HEK293T (cell line): Measurements from ENCODE around the gene OPN1MW.
"Not testable (repeated sequence)": the region's sequence is repeated elsewhere in the genome, so short reads cannot be mapped to it uniquely, and the experiment has no call there.

Experiments
- CTCF ChIA-PET: fragments of 350-600 bp; formaldehyde crosslinking; extraction: SDS; loops from one replicate; lab custom pipeline; 2021; ENCODE audit warnings: antibody characterized with exemption, inconsistent platforms; lab: Yijun Ruan, JAX
- POLR2A ChIA-PET: fragments of 350-600 bp; formaldehyde crosslinking; extraction: SDS; loops from one replicate; lab custom pipeline; 2020; ENCODE audit warnings: antibody characterized with exemption, inconsistent platforms; lab: Yijun Ruan, JAX
- DNase-seq: peaks from one replicate; pipeline ENCODE4 v3.0.0; 2012; ENCODE audit warnings: mixed read lengths; ENCODE audit errors: extremely low spot score
- ARNT ChIP-seq: fragments of 450-650 bp; IDR thresholded peaks from 2 replicates; pipeline ENCODE4 v1.6.1; 2017; ENCODE audit warnings: mild to moderate bottlenecking
- CTBP1 ChIP-seq: fragments of 450-650 bp; IDR thresholded peaks from 2 replicates; pipeline ENCODE4 v1.6.1; 2016; ENCODE audit warnings: borderline replicate concordance
- ELF4 ChIP-seq: fragments of 450-650 bp; IDR thresholded peaks from 2 replicates; pipeline ENCODE4 v1.6.1; 2017; ENCODE audit warnings: antibody characterized with exemption
- FOXA1 ChIP-seq: fragments of 450-650 bp; IDR thresholded peaks from 2 replicates; pipeline ENCODE4 v1.6.1; 2016; ENCODE audit warnings: mild to moderate bottlenecking
- FOXK2 ChIP-seq: fragments of 450-650 bp; IDR thresholded peaks from 2 replicates; pipeline ENCODE4 v1.6.1; 2016; ENCODE audit warnings: mild to moderate bottlenecking
- FOXM1 ChIP-seq: fragments of 450-650 bp; IDR thresholded peaks from 2 replicates; pipeline ENCODE4 v1.6.1; 2017; ENCODE audit warnings: mild to moderate bottlenecking, borderline replicate concordance
- HDGF ChIP-seq: fragments of 450-650 bp; IDR thresholded peaks from 2 replicates; pipeline ENCODE4 v1.6.1; 2017; ENCODE audit warnings: antibody characterized with exemption, borderline replicate concordance
- L3MBTL2 ChIP-seq: fragments of 450-650 bp; conservative IDR thresholded peaks from 2 replicates; pipeline ENCODE4 v1.6.1; 2016; ENCODE audit warnings: mild to moderate bottlenecking
- LEF1 ChIP-seq: fragments of 450-650 bp; IDR thresholded peaks from 2 replicates; pipeline ENCODE4 v1.6.1; 2017; ENCODE audit warnings: mild to moderate bottlenecking, borderline replicate concordance
- NFRKB ChIP-seq: fragments of 450-650 bp; IDR thresholded peaks from 2 replicates; pipeline ENCODE4 v1.6.1; 2016; ENCODE audit warnings: mild to moderate bottlenecking, moderate library complexity
- PKNOX1 ChIP-seq: fragments of 450-650 bp; IDR thresholded peaks from 2 replicates; pipeline ENCODE4 v1.6.1; 2016
- SP1 ChIP-seq: fragments of 450-650 bp; IDR thresholded peaks from 2 replicates; pipeline ENCODE4 v1.6.1; 2017
- TARDBP ChIP-seq: fragments of 450-650 bp; IDR thresholded peaks from 2 replicates; pipeline ENCODE4 v1.6.1; 2016
- ZNF384 ChIP-seq: fragments of 450-650 bp; IDR thresholded peaks from 2 replicates; pipeline ENCODE4 v1.6.1; 2016

The OPN1MW gene

GRCh38 chrX:154142950-154143745, 39.2 kb upstream of the OPN1MW start:
- ChIA-PET CTCF (no interaction called here), POLR2A (no interaction called here)
- DNase-seq = no peak
- no peak for TF ChIP-seq FOXA1
- no peak for TF ChIP-seq ZNF384
- TF ChIP-seq L3MBTL2 = no peak
- TF ChIP-seq FOXK2 = no peak
- no peak for TF ChIP-seq NFRKB
- no peak for TF ChIP-seq ELF4
- TF ChIP-seq FOXM1 = no peak
- TF ChIP-seq SP1 = no peak
- no peak for TF ChIP-seq HDGF
- no peak for TF ChIP-seq LEF1
- no peak for TF ChIP-seq ARNT
- no peak for TF ChIP-seq TARDBP
- no peak for TF ChIP-seq CTBP1
- TF ChIP-seq PKNOX1 = no peak

GRCh38 chrX:154144010-154144409, 38.4 kb upstream of the OPN1MW start, which contains the start of gene OPN1LW:
Gene OPN1LW (plus strand): TSS chrX:154144243. CDS start chrX:154144284, 41 bp downstream.
- DNase-seq, POLR2A ChIA-PET, CTCF ChIA-PET: not testable (repeated sequence)

GRCh38 chrX:154151030-154151429, 31.4 kb upstream of the OPN1MW start:
- POLR2A ChIA-PET, DNase-seq, CTCF ChIA-PET: not testable (repeated sequence)

- DNase-seq, CTCF ChIA-PET, POLR2A ChIA-PET: not testable (repeated sequence)
Measured at GRCh38 chrX:154156221-154156620, 26.2 kb upstream of the OPN1MW start.

GRCh38 chrX:154157207-154157606, 25.2 kb upstream of the OPN1MW start:
- POLR2A ChIA-PET, DNase-seq, CTCF ChIA-PET: not testable (repeated sequence)

GRCh38 chrX:154159345-154159744, 23.1 kb upstream of the OPN1MW start:
- DNase-seq, CTCF ChIA-PET, POLR2A ChIA-PET: not testable (repeated sequence)

GRCh38 chrX:154164902-154165301, 17.5 kb upstream of the OPN1MW start:
- POLR2A ChIA-PET, CTCF ChIA-PET: not testable (repeated sequence)

GRCh38 chrX:154168384-154168783, 14.0 kb upstream of the OPN1MW start:
- POLR2A ChIA-PET, DNase-seq, CTCF ChIA-PET: not testable (repeated sequence)

More at GRCh38 chrX:154164902-154165301, 17.5 kb upstream of the OPN1MW start:
- DNase-seq = not testable (repeated sequence)

- CTCF ChIA-PET, DNase-seq, POLR2A ChIA-PET: not testable (repeated sequence)
Measured at GRCh38 chrX:154172535-154172943, 9.9 kb upstream of the OPN1MW start.

GRCh38 chrX:154174356-154174755, 8.0 kb upstream of the OPN1MW start:
- DNase-seq, POLR2A ChIA-PET, CTCF ChIA-PET: not testable (repeated sequence)

GRCh38 chrX:154183794-154184193, 1.4 kb downstream of the OPN1MW start:
- CTCF ChIA-PET, POLR2A ChIA-PET, DNase-seq: not testable (repeated sequence)

- DNase-seq, CTCF ChIA-PET: not testable (repeated sequence)
Measured at GRCh38 chrX:154192846-154193245, 10.4 kb downstream of the OPN1MW start.

GRCh38 chrX:154194316-154194715, 11.9 kb downstream of the OPN1MW start:
- POLR2A ChIA-PET, DNase-seq, CTCF ChIA-PET: not testable (repeated sequence)

More at GRCh38 chrX:154192846-154193245, 10.4 kb downstream of the OPN1MW start:
- POLR2A ChIA-PET = not testable (repeated sequence)

GRCh38 chrX:154196466-154196865, 14.1 kb downstream of the OPN1MW start:
- CTCF ChIA-PET, POLR2A ChIA-PET, DNase-seq: not testable (repeated sequence)

- DNase-seq, CTCF ChIA-PET, POLR2A ChIA-PET: not testable (repeated sequence)
Measured at GRCh38 chrX:154209670-154210418, 27.4 kb downstream of the OPN1MW start.
